Measurements from ENCODE around the gene CRTC1. TPM values are rescaled to one million over a fixed set of nuclear protein-coding genes. Genes with fewer than 3 reads are reported as not detected.

CRTC1 gene
- total and polyA plus RNA-seq, 4 donors = 1.5 to 3.5 (median 1.9) TPM

- Histone ChIP-seq H3K36me3 (ENCODE audit: control insufficient read depth in 4 of 4, insufficient read depth in 3 of 4, low read depth in 1 of 4, low read length in 3 of 4) (no peaks in the 10 kb centered on the region), H3K4me3 (ENCODE audit: low read depth in 1 of 3, low read length in 3 of 3) (no peak overlapping the region), H3K27ac (ENCODE audit: low read depth in 1 of 2, low read length in 2 of 2) (no peak overlapping the region), H3K9ac (ENCODE audit: low read depth in 1 of 2, low read length in 2 of 2) (no peak overlapping the region), H3K27me3 (ENCODE audit: control insufficient read depth in 4 of 4, insufficient read depth in 4 of 4, low read length in 3 of 4) (no peaks in the 10 kb centered on the region), H3K4me1 (ENCODE audit: control insufficient read depth in 4 of 4, insufficient read depth in 4 of 4, low read length in 3 of 4) (peaks cover 0 to 6% (median 0%) of the 10 kb centered on the region in 4 donors), H3K9me3 (ENCODE audit: control insufficient read depth in 4 of 4, low read length in 3 of 4) (no peaks in the 10 kb centered on the region)
- no peak for DNase-seq (ENCODE audit: low spot score)
- TF ChIP-seq JUND (IDR thresholded peaks at IDR 0.05) (no peak), EGR1 (IDR thresholded peaks at IDR 0.05; ENCODE audit: low read depth in 2 of 2) (no peak), FOXA1 (IDR thresholded peaks at IDR 0.05) (no peak), NR2F2 (IDR thresholded peaks at IDR 0.05) (no peak), ATF3 (IDR thresholded peaks at IDR 0.05) (no peak)
- WGBS = 98% methylated on average over 7 of the region's 7 CpGs
Observed at GRCh38 chr19:18654469-18654868, 29.0 kb upstream of the CRTC1 start.

- Histone ChIP-seq H3K36me3 (ENCODE audit: control insufficient read depth in 4 of 4, insufficient read depth in 3 of 4, low read depth in 1 of 4, low read length in 3 of 4) (no peaks in the 10 kb centered on the region), H3K4me3 (ENCODE audit: low read depth in 1 of 3, low read length in 3 of 3) (no peak overlapping the region), H3K4me1 (ENCODE audit: control insufficient read depth in 4 of 4, insufficient read depth in 4 of 4, low read length in 3 of 4) (no peaks in the 10 kb centered on the region), H3K9me3 (ENCODE audit: control insufficient read depth in 4 of 4, low read length in 3 of 4) (no peaks in the 10 kb centered on the region), H3K9ac (ENCODE audit: low read depth in 1 of 2, low read length in 2 of 2) (no peak overlapping the region), H3K27me3 (ENCODE audit: control insufficient read depth in 4 of 4, insufficient read depth in 4 of 4, low read length in 3 of 4) (no peaks in the 10 kb centered on the region), H3K27ac (ENCODE audit: low read depth in 1 of 2, low read length in 2 of 2) (no peak overlapping the region)
- TF ChIP-seq JUND (IDR thresholded peaks at IDR 0.05) (no peak), ZBTB33 (IDR thresholded peaks at IDR 0.05) (no peak), YY1 (IDR thresholded peaks at IDR 0.05) (no peak), FOXA2 (IDR thresholded peaks at IDR 0.05) (no peak), REST (IDR thresholded peaks at IDR 0.05) (no peak), RAD21 (IDR thresholded peaks at IDR 0.05) (no peak), MAX (IDR thresholded peaks at IDR 0.05) (no peak), GABPA (IDR thresholded peaks at IDR 0.05 in 1 of 2, conservative IDR thresholded peaks at IDR 0.05 in 1 of 2) (no peak), HNF4A (conservative IDR thresholded peaks at IDR 0.05) (no peak), RXRA (IDR thresholded peaks at IDR 0.05) (no peak), EGR1 (IDR thresholded peaks at IDR 0.05; ENCODE audit: low read depth in 2 of 2) (no peak)
- DNase-seq (ENCODE audit: low spot score) = no peak
- 97% methylated on average over 13 of the region's 13 CpGs for WGBS
Observed at GRCh38 chr19:18655173-18655844, 28.2 kb upstream of the CRTC1 start.

Measured in liver (tissue), 9 donors.